GM12878 (cell line): ENCODE results near the gene AP3M1. TPM values are rescaled to one million over a fixed set of nuclear protein-coding genes. Genes with fewer than 3 reads are reported as not detected.

Experiments
- ATAC-seq: fragments of 200-7000 bp; cut with Tn5 transposase; 3 replicates; pipeline ENCODE4 v1.9.1; 2020; ENCODE audit warnings: mild to moderate bottlenecking, moderate library complexity
- BruUV-seq: library from RNA; stranded (reverse); fragments of 400-500 nt; replicated peaks from 2 replicates; lab custom pipeline; 2021; lab: Mats Ljungman, UMichigan
- CTCF ChIA-PET: fragments of 300-600 bp; sonication (Branson Sonifier 250); formaldehyde crosslinking; extraction: SDS; loops from one replicate; lab custom pipeline; 2021; ENCODE audit warnings: inconsistent platforms; lab: Yijun Ruan, JAX
- POLR2A ChIA-PET: fragments of 350-600 bp; formaldehyde crosslinking; extraction: SDS; loops from one replicate; lab custom pipeline; 2021; ENCODE audit warnings: inconsistent platforms; lab: Charles Lee
- RAD21 ChIA-PET: fragments of 300-600 bp; sonication (Branson Sonifier 250); formaldehyde crosslinking; loops from one replicate; lab custom pipeline; 2023; ENCODE audit warnings: antibody characterized with exemption; ENCODE audit not compliant: unreplicated experiment; lab: Charles Lee
- SMC1A ChIA-PET: fragments of 300-600 bp; sonication (Branson Sonifier 250); formaldehyde crosslinking; loops from one replicate; lab custom pipeline; 2023; ENCODE audit not compliant: unreplicated experiment, uncharacterized antibody; lab: Charles Lee
- DNase-seq: peaks from one replicate; pipeline ENCODE4 v3.0.0-alpha.2; 2011; ENCODE audit warnings: low read depth, low spot score
- FAIRE-seq: peaks from 3 replicates; lab custom pipeline; 2011; peaks lifted over from hg19 to GRCh38; lab: Jason Lieb, UNC
- H2AFZ ChIP-seq: 2 replicates; pipeline ENCODE4 v1.6.0; 2011; ENCODE audit warnings: low read depth, low read length, control low read depth; ENCODE audit not compliant: control insufficient read depth
- H3K27ac ChIP-seq: 2 replicates; pipeline ENCODE4 v1.5.1; 2011; ENCODE audit warnings: control low read depth; ENCODE audit not compliant: control insufficient read depth, insufficient read depth
- H3K27me3 ChIP-seq, 2 experiments: replicated peaks in 1 of 2; 2 replicates each; pipeline versions ENCODE4 v1.6.0 to v1.6.1; 2011; ENCODE audit warnings: low read length in 1 of 2; ENCODE audit not compliant: control insufficient read depth in 2 of 2, insufficient read depth in 2 of 2
- H3K36me3 ChIP-seq, 2 experiments: 2 replicates each; pipeline ENCODE4 v1.5.1; 2011; ENCODE audit warnings: low read length in 1 of 2; ENCODE audit not compliant: control insufficient read depth in 2 of 2, insufficient read depth in 2 of 2
- H3K4me1 ChIP-seq: 2 replicates; pipeline ENCODE4 v1.6.1; 2011; ENCODE audit warnings: mild to moderate bottlenecking, low read length, moderate library complexity, mixed read lengths; ENCODE audit not compliant: control insufficient read depth, insufficient read depth
- H3K4me2 ChIP-seq: 2 replicates; pipeline ENCODE4 v1.6.0; 2011; ENCODE audit warnings: control low read depth; ENCODE audit not compliant: control insufficient read depth, insufficient read depth
- H3K4me3 ChIP-seq: fragments of 200-600 bp; sonication (generic); 2 replicates; pipeline ENCODE4 v1.5.1; 2016
- H3K79me2 ChIP-seq: 2 replicates; pipeline ENCODE4 v1.6.0; 2011; ENCODE audit warnings: low read length; ENCODE audit not compliant: control insufficient read depth, insufficient read depth
- H3K9ac ChIP-seq: 2 replicates; pipeline ENCODE4 v1.8.0; 2011; ENCODE audit warnings: low read length, control low read depth, mixed read lengths; ENCODE audit not compliant: control insufficient read depth, insufficient read depth
- H3K9me3 ChIP-seq: replicated peaks from 3 replicates; pipeline ENCODE4 v1.5.1; 2011; ENCODE audit warnings: mild to moderate bottlenecking, low read length; ENCODE audit not compliant: control insufficient read depth, insufficient read depth
- H4K20me1 ChIP-seq: 2 replicates; pipeline ENCODE4 v1.6.0; 2011; ENCODE audit not compliant: control insufficient read depth, insufficient read depth
- NKRF ChIP-seq: fragments of 450-650 bp; conservative IDR thresholded peaks from 2 replicates; pipeline ENCODE4 v1.6.1; 2017; ENCODE audit warnings: mild to moderate bottlenecking, moderate library complexity
- NR2F1 ChIP-seq: fragments of 450-650 bp; conservative IDR thresholded peaks from 2 replicates; pipeline ENCODE4 v1.6.1; 2017; ENCODE audit warnings: mild to moderate bottlenecking
- RAD51 ChIP-seq: fragments of 450-650 bp; IDR thresholded peaks from 2 replicates; pipeline ENCODE4 v1.6.1; 2016; ENCODE audit warnings: moderate library complexity, mild to moderate bottlenecking, inconsistent platforms
- RELB ChIP-seq: fragments of 450-650 bp; IDR thresholded peaks from 2 replicates; pipeline ENCODE4 v1.6.1; 2017; ENCODE audit warnings: low read depth, mild to moderate bottlenecking, moderate library complexity
- RUNX3 ChIP-seq: IDR thresholded peaks from 2 replicates; pipeline ENCODE4 v1.6.1; 2012; ENCODE audit warnings: low read length, inconsistent platforms
- WGBS: methylation state at CpG from one replicate; pipeline ENCODE4 v1.1.6; 2016; ENCODE audit warnings: low lambda C conversion rate; ENCODE audit not compliant: insufficient replicate concordance, insufficient coverage; ENCODE audit errors: missing lambda C conversion rate; 5-methylcytosine and 5-hydroxymethylcytosine counted together
- in situ Hi-C: fragments of 300-500 bp; cut with MboI; formaldehyde crosslinking; loops from 9 replicates; pipeline ENCODE4 v1.14.3; 2018; ENCODE audit warnings: mixed read lengths
- intact Hi-C: fragments of 100-400 bp; cut with micrococcal nuclease; formaldehyde crosslinking; loops from one replicate; pipeline ENCODE4 v1.14.2; 2022; ENCODE audit not compliant: unreplicated experiment
- polyA plus RNA-seq, 11 experiments: library from polyadenylated mRNA; depleted of rRNA in 4 of 11; unstranded in 6 of 11; stranded (reverse) in 5 of 11; fragments of >200 nt; fragmentation: Nextera tagmentation in 4 of 11; fragmentation: Illumina TruSeq in 1 of 11; extraction: Ambion mirVana in 4 of 11; extraction: Trizol in 1 of 11; gene quantifications; 1 replicate in 1 of 11; 2 replicates in 10 of 11; pipeline versions ENCODE4 v1.2.1 to v1.2.3, GENCODE V29; 2011 to 2016; ENCODE audit warnings: inconsistent platforms in 2 of 11, missing spikeins in 2 of 11, low read depth in 1 of 11
- total RNA-seq, 4 experiments: library from RNA; depleted of rRNA in 3 of 4; stranded (reverse); fragments of >200 nt in 3 of 4; fragmentation: Illumina TruSeq in 1 of 4; extraction: Trizol in 1 of 4; gene quantifications; 2 replicates each; pipeline versions ENCODE4 v1.2.1 to v1.2.3, GENCODE V29; 2013 to 2021

AP3M1 gene
- total and polyA plus RNA-seq, 10 of the 15 experiments (the other 5 are each of a cell fraction or from before 2014, with no cell fraction given) = 22.1 to 83.4 (median 47.7) TPM

- peak; percentile 29; the same call in 1 of the 2 replicates for TF ChIP-seq RELB
Observed at GRCh38 chr10:74079936-74080590, 70.6 kb downstream of the AP3M1 start (continued).

GRCh38 chr10:74079028-74079935 lies 71.3 kb downstream of the AP3M1 start:
- ATAC-seq = peak; percentile 28; the same call in 2 of the 3 replicates
- no peak for FAIRE-seq
- POLR2A ChIA-PET = interaction anchor here (1.0 to 1.4 kb wide), 5 partner anchors 59 to 190 kb away, joined by 3 to 6 read pairs (median 3); no protein-coding TSS in a partner anchor

More at GRCh38 chr10:74079028-74079935, 71.3 kb downstream of the AP3M1 start:
- no peaks in the 10 kb centered on the region for H3K27me3 ChIP-seq
- SMC1A ChIA-PET = interaction anchor here (0.6 to 9.2 kb wide), 25 partner anchors 13 to 214 kb away, joined by 3 to 160 read pairs (median 10); partner anchors contain the start of gene VCL
- no peak overlapping the region for H2AFZ ChIP-seq
- H3K36me3 ChIP-seq = no peaks in the 10 kb centered on the region
- 56% methylated on average over 4 of the region's 4 CpGs for WGBS
- TF ChIP-seq RUNX3 (peak; percentile 60; the same call in 1 of the 2 replicates), NKRF (no peak), RAD51 (peak; percentile 84), NR2F1 (peak; percentile 35; the same call in 1 of the 2 replicates)
- H4K20me1 ChIP-seq = no peaks in the 10 kb centered on the region
- intact Hi-C loops = no loop called here
- H3K4me2 ChIP-seq = peak overlapping the region; percentile 38; the same call in 1 of the 2 replicates
- no peak overlapping the region for H3K27ac ChIP-seq
- H3K79me2 ChIP-seq = no peaks in the 10 kb centered on the region
- no TSS peak for BruUV-seq
- DNase-seq = no peak
- H3K4me3 ChIP-seq = no peak overlapping the region
- in situ Hi-C loops = loop anchor here (25.0 kb wide), 1 partner anchor 192 kb away; no protein-coding TSS in a partner anchor
- H3K9ac ChIP-seq = no peak overlapping the region
- RAD21 ChIA-PET = interaction anchor here (0.6 to 6.8 kb wide), 20 partner anchors 17 to 229 kb away, joined by 3 to 105 read pairs (median 4); no protein-coding TSS in a partner anchor
- no peaks in the 10 kb centered on the region for H3K9me3 ChIP-seq
- H3K4me1 ChIP-seq = peaks cover 30% of the 10 kb centered on the region
- CTCF ChIA-PET = interaction anchor here (0.7 to 8.1 kb wide), 22 partner anchors 17 to 215 kb away, joined by 3 to 154 read pairs (median 8); no protein-coding TSS in a partner anchor
